Astrocyte (in vitro differentiated cells and primary cell): ENCODE data around the gene OTUD5. TPM values are rescaled to one million over a fixed set of nuclear protein-coding genes. Genes with fewer than 3 reads are reported as not detected.

Experiments
- DNase-seq: peaks from one replicate; pipeline ENCODE4 v3.0.0-alpha.2; 2010; ENCODE audit warnings: low read depth
- FAIRE-seq: peaks from 2 replicates; lab custom pipeline; 2011; peaks lifted over from hg19 to GRCh38; lab: Jason Lieb, UNC
- H2AFZ ChIP-seq: 2 replicates; pipeline ENCODE4 v1.6.0; 2012; ENCODE audit warnings: low read depth, low read length, inconsistent platforms
- H3K27ac ChIP-seq: 2 replicates; pipeline ENCODE4 v1.5.1; 2011; ENCODE audit warnings: low read depth, low read length, inconsistent platforms
- H3K27me3 ChIP-seq: 2 replicates; pipeline ENCODE4 v1.6.0; 2011; ENCODE audit warnings: low read length, inconsistent platforms; ENCODE audit not compliant: insufficient read depth
- H3K36me3 ChIP-seq: 2 replicates; pipeline ENCODE4 v1.5.1; 2011; ENCODE audit warnings: low read length, inconsistent platforms; ENCODE audit not compliant: insufficient read depth
- H3K4me1 ChIP-seq: 2 replicates; pipeline ENCODE4 v1.5.1; 2011; ENCODE audit warnings: low read length, inconsistent platforms; ENCODE audit not compliant: insufficient read depth
- H3K4me2 ChIP-seq: 2 replicates; pipeline ENCODE4 v1.6.0; 2012; ENCODE audit warnings: low read length, inconsistent platforms
- H3K4me3 ChIP-seq: 2 replicates; pipeline ENCODE4 v1.5.1; 2011; ENCODE audit warnings: low read depth, mild to moderate bottlenecking, low read length, inconsistent platforms; ENCODE audit not compliant: insufficient read depth
- H3K79me2 ChIP-seq: 2 replicates; pipeline ENCODE4 v1.6.0; 2012; ENCODE audit warnings: mild to moderate bottlenecking, low read length, inconsistent platforms; ENCODE audit not compliant: insufficient read depth
- H3K9ac ChIP-seq: 2 replicates; pipeline ENCODE4 v1.6.0; 2012; ENCODE audit warnings: mild to moderate bottlenecking, low read length, inconsistent platforms
- H3K9me3 ChIP-seq: 2 replicates; pipeline ENCODE4 v1.5.1; 2012; ENCODE audit warnings: low read depth, mild to moderate bottlenecking, low read length, inconsistent platforms; ENCODE audit not compliant: insufficient read depth
- H4K20me1 ChIP-seq: 2 replicates; pipeline ENCODE4 v1.6.0; 2012; ENCODE audit warnings: low read length, inconsistent platforms; ENCODE audit not compliant: insufficient read depth
- H3K27ac Mint-ChIP-seq: one replicate; pipeline ENCODE4 v1.8.0; 2021; ENCODE audit warnings: mild to moderate bottlenecking, mixed read lengths; ENCODE audit not compliant: unreplicated experiment
- H3K27me3 Mint-ChIP-seq: one replicate; pipeline ENCODE4 v1.8.0; 2021; ENCODE audit warnings: low read depth, mixed read lengths; ENCODE audit not compliant: unreplicated experiment
- H3K36me3 Mint-ChIP-seq: one replicate; pipeline ENCODE4 v1.8.0; 2021; ENCODE audit warnings: low read depth, mixed read lengths; ENCODE audit not compliant: unreplicated experiment
- H3K4me1 Mint-ChIP-seq: one replicate; pipeline ENCODE4 v1.8.0; 2021; ENCODE audit warnings: low read depth, mixed read lengths; ENCODE audit not compliant: unreplicated experiment
- H3K4me3 Mint-ChIP-seq: one replicate; pipeline ENCODE4 v1.8.0; 2021; ENCODE audit warnings: mild to moderate bottlenecking, moderate library complexity, mixed read lengths; ENCODE audit not compliant: unreplicated experiment
- H3K9me3 Mint-ChIP-seq: one replicate; pipeline ENCODE4 v1.8.0; 2021; ENCODE audit warnings: mild to moderate bottlenecking, mixed read lengths; ENCODE audit not compliant: unreplicated experiment
- CTCF ChIP-seq: IDR thresholded peaks from 2 replicates; pipeline ENCODE4 v1.5.1; 2011; ENCODE audit warnings: low read depth, mild to moderate bottlenecking, inconsistent platforms, low read length, moderate library complexity; ENCODE audit not compliant: insufficient read depth
- EZH2 ChIP-seq: IDR thresholded peaks from 2 replicates; pipeline ENCODE4 v1.6.1; 2012; ENCODE audit warnings: mild to moderate bottlenecking, low read length, inconsistent platforms; ENCODE audit not compliant: insufficient read depth
- total RNA-seq: library from RNA; stranded (reverse); gene quantifications from 2 replicates; pipeline ENCODE4 v1.2.1, GENCODE V29; 2021

Gene OTUD5
- total RNA-seq, 1 donor from 2014 or later, result 56.1 TPM

- no peaks in the 10 kb centered on the region for H3K9me3 Mint-ChIP-seq
- H3K27me3 ChIP-seq, result no peaks in the 10 kb centered on the region
- no peaks in the 10 kb centered on the region for H3K36me3 ChIP-seq
- no peak overlapping the region for H3K9ac ChIP-seq
- peak overlapping the region; percentile 74 for H3K4me3 Mint-ChIP-seq
- peaks cover 8% of the 10 kb centered on the region for H3K4me1 Mint-ChIP-seq
- no peak overlapping the region for H3K27ac Mint-ChIP-seq
- peaks cover 9% of the 10 kb centered on the region for H4K20me1 ChIP-seq
- peaks cover 15% of the 10 kb centered on the region for H3K79me2 ChIP-seq
- no peaks in the 10 kb centered on the region for H3K9me3 ChIP-seq
- no peak overlapping the region for H3K4me2 ChIP-seq
- peaks cover 8% of the 10 kb centered on the region for H3K4me1 ChIP-seq
- FAIRE-seq, result peak; percentile 39
- TF ChIP-seq EZH2 (no peak), CTCF (no peak)
- H3K27ac ChIP-seq, result no peak overlapping the region
- H3K36me3 Mint-ChIP-seq, result peaks cover 8% of the 10 kb centered on the region
- no peak overlapping the region for H3K4me3 ChIP-seq
- H3K27me3 Mint-ChIP-seq, result no peaks in the 10 kb centered on the region
- DNase-seq, result no peak
- H2AFZ ChIP-seq, result no peak overlapping the region
These were observed 40.5 kb upstream of the OTUD5 start for GRCh38 chrX:48997865-48998264.

GRCh38 chrX:48997455-48997854 lies 40.0 kb upstream of the OTUD5 start:
- Mint-ChIP-seq H3K4me1 (peaks cover 8% of the 10 kb centered on the region), H3K4me3 (peak overlapping the region; percentile 74), H3K27ac (no peak overlapping the region), H3K27me3 (no peaks in the 10 kb centered on the region), H3K9me3 (no peaks in the 10 kb centered on the region), H3K36me3 (peaks cover 8% of the 10 kb centered on the region)
- Histone ChIP-seq H3K4me1 (peaks cover 8% of the 10 kb centered on the region), H4K20me1 (peaks cover 9% of the 10 kb centered on the region), H3K36me3 (no peaks in the 10 kb centered on the region), H3K27me3 (no peaks in the 10 kb centered on the region), H3K79me2 (peaks cover 15% of the 10 kb centered on the region), H3K9me3 (no peaks in the 10 kb centered on the region), H3K4me2 (no peak overlapping the region), H3K9ac (no peak overlapping the region), H3K4me3 (no peak overlapping the region), H3K27ac (no peak overlapping the region), H2AFZ (no peak overlapping the region)
- FAIRE-seq (no peak), DNase-seq (no peak)
- TF ChIP-seq EZH2 (no peak), CTCF (no peak)

GRCh38 chrX:48996969-48997368 lies 39.6 kb upstream of the OTUD5 start:
- Mint-ChIP-seq H3K9me3 (no peaks in the 10 kb centered on the region), H3K4me1 (peaks cover 8% of the 10 kb centered on the region), H3K27ac (no peak overlapping the region), H3K36me3 (peaks cover 8% of the 10 kb centered on the region), H3K4me3 (no peak overlapping the region), H3K27me3 (no peaks in the 10 kb centered on the region)
- Histone ChIP-seq H4K20me1 (peaks cover 9% of the 10 kb centered on the region), H3K9me3 (no peaks in the 10 kb centered on the region), H3K79me2 (peaks cover 15% of the 10 kb centered on the region), H3K36me3 (no peaks in the 10 kb centered on the region), H3K4me3 (no peak overlapping the region), H3K27ac (no peak overlapping the region), H3K27me3 (no peaks in the 10 kb centered on the region), H3K9ac (no peak overlapping the region), H2AFZ (no peak overlapping the region), H3K4me1 (peaks cover 8% of the 10 kb centered on the region), H3K4me2 (no peak overlapping the region)
- TF ChIP-seq CTCF (no peak), EZH2 (no peak)
- FAIRE-seq (peak; percentile 26), DNase-seq (no peak)
